Jurkat, Clone E6-1 (cell line): ENCODE measurements around the gene HECW1.

Experiments
- DNase-seq: peaks from one replicate; pipeline ENCODE4 v3.0.0-alpha.2; 2011; ENCODE audit warnings: low read depth, low spot score
- H3K4me3 ChIP-seq: 2 replicates; pipeline ENCODE4 v1.5.1; 2011; ENCODE audit warnings: mild to moderate bottlenecking, low read length, control low read depth, moderate library complexity

Gene HECW1

DNA sequence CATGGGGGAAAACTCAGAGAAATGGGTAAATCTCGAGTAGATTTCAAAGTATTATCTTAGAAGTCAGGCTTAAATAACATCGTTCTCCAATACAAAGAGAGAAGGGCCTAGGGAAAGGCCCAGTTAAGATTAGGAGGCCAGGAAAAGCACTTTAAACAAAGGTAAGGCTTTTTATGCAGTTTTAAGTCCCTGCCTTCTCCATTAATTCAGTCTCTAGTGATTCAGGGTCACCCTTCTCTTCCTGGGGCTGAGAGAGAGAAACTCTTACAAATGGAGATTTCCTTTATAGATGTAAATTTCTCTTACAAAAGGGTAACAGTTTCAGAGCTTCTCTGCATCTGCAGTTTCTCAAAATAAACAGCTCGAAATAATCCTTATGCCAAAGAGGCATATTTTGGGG is 179.3 kb downstream of the HECW1 start:
- no peak overlapping the region for H3K4me3 ChIP-seq
- DNase-seq: no peak

DNA sequence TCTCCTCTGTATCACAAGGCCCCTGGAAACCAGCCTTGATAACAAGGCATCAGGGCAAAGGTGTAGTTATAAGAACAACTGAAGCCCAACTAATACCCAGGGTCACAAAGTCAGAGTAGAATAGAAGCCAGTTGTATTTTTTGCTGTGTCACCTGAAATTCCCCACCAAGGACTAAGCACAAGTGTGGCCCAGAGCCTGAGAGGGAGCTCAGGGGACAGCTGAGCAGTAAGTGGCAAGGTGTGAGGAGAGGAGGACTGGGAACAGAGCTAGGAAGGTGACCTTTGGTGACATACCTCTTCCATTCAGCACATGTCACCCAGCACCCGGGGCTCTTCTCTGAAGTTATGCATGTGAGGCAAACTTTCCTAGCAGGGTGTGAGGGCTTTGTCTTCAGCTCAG is 179.9 kb downstream of the HECW1 start:
- DNase-seq: no peak
- H3K4me3 ChIP-seq: no peak overlapping the region

DNA sequence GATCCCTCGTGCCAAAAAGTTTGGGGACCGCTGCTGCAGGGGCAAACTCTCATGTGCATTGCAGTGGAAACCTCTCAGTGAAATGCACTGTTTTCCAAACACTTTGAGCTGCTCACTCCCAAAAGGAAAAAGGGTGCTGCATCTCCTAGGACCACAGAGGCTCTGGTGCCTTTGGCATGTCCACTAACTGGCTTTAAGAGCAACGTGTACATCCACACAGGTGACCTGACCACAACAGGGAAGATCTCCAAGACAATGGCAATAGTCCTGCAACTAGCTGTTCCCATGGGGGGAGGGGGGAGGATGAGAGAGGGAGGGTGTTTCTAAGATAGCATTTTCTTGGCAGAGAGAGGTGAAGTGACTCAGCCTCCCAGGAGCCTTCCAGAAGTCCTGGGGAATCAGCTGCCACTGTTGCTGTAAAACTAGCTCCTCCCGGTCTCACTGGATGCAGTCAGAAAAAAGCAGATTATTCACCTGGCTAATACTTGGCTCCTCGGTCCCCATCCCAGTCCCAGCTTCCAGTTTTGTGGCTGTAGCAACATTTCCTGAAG is 181.7 kb downstream of the HECW1 start:
- no peak for DNase-seq
- no peak overlapping the region for H3K4me3 ChIP-seq

DNA sequence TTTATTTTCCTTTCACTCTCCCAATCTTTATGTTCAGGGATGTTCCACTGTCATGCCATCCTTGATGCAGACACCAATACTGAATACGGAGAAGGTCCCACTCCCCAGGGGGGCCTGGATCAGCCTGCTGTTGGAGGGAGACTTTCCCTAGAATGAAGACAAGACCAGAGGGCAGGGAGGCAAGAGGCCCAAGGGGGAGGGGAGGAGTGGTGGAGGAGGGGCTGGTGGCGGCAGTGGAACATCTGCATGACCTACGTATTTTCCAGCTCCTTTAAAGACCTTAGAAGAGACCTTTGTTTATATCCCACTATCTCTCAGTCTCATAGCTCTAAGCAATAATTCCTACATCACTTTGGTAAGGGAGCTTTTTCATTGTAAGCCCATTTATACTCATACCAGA is 183.0 kb downstream of the HECW1 start:
- no peak overlapping the region for H3K4me3 ChIP-seq
- DNase-seq: no peak

DNA sequence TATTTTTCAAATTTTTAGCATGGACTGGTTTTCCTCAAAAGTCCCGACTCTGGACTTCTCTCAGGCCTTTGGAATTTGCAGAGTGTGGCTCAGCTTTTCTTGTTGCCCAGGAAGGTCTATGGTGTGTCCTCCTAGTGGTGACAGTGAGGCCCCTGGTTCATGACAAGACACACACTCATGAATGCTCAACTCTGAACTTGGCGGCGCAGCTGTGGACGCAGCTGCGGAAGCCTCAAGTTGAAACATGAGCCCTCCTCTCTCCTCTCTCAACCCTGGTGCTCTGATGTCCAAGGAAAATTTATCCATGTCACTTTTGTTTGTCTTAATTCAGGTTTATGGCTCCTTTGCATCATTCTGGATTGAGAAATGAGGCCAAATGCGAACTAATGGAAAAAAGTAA is 183.9 kb downstream of the HECW1 start:
- no peak overlapping the region for H3K4me3 ChIP-seq
- DNase-seq: no peak

DNA sequence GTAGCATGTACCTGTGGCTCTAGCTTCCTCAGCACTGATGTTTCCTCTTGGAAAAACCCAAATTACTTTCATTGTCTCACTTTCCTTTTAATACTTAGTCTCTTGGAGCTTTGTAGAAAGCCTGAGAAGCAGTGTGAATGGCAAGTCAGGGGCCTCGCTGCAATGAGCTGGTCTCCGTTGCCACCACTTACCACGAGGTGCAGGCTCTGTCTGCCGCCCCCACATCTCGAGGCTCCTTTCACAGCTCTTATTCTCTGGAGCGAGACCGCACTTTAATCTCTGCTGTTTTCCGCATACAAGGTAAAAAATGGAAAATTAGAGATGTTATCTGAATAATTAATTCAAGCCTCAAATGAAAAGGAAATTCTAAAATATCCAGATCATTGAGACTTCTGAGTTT is 186.2 kb downstream of the HECW1 start:
- H3K4me3 ChIP-seq: no peak overlapping the region
- no peak for DNase-seq

DNA sequence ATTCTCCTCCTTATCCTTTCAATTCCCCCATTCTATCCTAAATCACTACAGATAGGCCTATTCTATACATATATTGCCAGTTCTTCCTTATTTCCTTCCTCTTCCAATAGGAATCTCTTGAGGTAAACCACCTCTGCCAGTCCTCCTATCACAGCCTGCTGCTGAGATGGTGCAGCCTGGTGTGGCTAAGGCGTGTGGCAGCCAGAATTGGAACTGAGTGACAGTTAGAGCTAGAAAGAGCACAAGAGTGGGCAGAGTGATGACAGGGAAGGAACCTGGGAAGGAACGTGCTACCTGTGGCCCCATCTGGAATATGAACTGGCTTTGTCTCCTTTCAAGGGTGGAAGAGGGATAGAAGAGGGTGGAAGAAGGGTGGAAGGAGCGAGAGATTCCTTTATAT is 187.7 kb downstream of the HECW1 start:
- H3K4me3 ChIP-seq: no peak overlapping the region
- no peak for DNase-seq

DNA sequence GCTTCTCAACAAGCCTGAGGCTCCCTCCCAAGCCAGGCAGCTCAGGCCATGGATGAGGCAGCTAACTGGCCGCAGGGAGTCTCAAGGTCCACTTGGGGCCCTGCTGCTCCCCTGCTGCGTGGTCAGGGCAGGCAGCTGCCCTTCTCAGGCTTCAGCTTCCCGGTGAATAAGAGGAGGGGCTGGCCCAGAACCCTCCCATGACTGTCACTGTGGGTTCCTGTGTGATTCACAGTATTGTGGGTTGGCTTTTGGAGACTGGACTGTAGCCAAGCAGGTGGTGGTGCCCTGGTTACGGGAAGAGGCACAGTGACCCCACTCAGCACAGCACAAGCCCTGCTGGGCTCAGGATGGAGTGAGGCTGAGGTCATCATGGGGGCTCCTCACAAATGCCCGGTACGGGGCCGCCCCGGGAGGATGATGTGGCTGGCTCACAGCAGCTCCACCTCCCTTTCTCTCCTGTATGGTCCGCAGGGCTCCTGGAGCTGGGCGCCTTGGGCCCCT is 189.8 kb downstream of the HECW1 start:
- DNase-seq: no peak

DNA sequence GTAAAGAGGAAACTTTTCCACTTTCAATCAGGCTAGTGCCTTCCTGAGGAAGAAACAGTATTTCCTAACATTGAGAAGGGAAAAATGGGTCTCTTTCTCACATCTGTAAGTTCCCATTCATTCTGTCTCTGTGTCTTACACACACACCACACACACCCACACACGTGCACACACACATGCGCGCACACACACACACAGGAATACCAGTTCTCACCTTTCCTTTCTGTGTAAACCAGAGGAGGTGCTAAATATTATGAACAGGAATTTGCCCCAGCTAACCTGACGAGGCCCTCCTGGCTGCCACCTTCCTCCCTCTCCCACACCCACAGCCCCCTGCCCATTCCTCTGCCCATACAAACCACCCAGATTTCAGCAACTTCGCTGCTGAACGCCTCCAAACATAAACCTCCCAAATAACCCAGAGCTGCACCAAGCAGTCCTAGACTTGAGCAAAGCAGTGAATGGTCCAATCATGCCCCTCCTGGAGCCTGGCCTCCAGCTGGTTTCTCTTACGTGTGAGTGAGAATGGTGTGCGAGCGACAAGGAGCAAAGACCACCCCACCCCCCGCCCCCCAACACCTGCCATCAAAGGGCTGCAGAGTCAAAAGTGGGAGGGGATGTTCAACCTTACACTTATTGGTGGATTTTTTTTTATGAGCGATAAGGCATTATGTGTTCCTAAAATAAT is 190.5 kb downstream of the HECW1 start:
- no peak overlapping the region for H3K4me3 ChIP-seq
- no peak for DNase-seq

More for the DNA sequence above, 189.8 kb downstream of the HECW1 start:
- no peak overlapping the region for H3K4me3 ChIP-seq

DNA sequence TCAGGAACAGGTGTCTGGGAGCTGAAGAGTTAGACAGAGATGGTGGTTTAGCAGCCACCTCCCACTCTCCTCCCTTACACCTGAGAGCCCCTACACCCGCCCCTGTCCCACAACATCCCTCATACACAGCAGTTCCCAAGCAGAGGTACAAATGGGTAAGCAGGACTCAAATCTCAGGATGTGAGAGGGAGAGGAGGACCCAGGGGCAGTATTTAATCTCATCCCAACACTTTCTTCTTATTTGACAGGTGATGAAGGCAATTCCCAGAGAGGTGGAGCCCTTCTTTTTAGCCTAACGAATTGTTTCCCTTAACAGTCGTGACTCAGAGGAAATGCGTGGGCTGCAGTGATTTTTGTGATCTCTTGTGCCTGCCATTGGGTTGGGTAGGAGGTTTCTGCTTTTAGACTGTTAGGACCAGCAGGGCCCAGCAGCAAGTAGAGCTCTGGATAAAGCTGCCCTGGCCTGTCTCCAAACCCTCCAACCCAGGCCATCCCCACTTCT is 191.3 kb downstream of the HECW1 start:
- no peak overlapping the region for H3K4me3 ChIP-seq
- DNase-seq: no peak

DNA sequence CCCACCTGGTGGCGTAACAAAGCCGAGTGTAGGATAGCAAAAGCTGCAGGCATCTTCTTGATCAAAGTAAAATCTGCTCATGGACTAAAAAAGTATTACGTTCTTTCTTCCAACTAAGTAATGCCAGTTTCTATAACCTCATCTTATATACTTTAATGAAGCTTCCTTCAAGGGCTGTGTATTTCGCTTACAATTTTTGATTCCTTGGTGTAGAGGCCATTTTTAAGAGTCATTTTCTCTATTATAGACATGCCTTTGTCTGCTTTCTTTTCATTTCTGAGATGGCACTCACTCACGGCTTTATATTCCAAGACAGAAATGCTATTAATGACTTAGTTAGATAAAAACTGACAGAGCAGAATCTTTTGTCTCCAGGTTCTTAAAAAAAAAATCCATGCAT is 194.0 kb downstream of the HECW1 start:
- no peak for DNase-seq
- H3K4me3 ChIP-seq: no peak overlapping the region

DNA sequence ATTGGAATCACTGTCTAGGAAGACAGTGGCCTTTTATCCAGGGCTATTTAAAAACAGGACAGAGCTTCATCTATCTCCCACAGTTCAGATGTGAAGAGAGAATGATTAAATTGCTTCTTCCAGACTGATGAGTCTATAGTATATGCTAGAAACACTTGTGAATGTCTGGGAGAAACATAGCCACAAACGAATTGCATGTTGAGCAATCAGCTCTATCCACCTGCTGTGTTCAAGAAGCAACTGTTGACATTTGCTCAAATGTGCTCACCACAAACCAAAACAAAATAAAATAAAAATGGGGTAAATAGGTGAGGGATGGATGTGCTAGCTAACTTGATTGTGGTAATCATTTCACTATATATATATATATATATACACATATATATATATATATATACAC is 195.1 kb downstream of the HECW1 start:
- peak; percentile 8 for DNase-seq
- no peak overlapping the region for H3K4me3 ChIP-seq

DNA sequence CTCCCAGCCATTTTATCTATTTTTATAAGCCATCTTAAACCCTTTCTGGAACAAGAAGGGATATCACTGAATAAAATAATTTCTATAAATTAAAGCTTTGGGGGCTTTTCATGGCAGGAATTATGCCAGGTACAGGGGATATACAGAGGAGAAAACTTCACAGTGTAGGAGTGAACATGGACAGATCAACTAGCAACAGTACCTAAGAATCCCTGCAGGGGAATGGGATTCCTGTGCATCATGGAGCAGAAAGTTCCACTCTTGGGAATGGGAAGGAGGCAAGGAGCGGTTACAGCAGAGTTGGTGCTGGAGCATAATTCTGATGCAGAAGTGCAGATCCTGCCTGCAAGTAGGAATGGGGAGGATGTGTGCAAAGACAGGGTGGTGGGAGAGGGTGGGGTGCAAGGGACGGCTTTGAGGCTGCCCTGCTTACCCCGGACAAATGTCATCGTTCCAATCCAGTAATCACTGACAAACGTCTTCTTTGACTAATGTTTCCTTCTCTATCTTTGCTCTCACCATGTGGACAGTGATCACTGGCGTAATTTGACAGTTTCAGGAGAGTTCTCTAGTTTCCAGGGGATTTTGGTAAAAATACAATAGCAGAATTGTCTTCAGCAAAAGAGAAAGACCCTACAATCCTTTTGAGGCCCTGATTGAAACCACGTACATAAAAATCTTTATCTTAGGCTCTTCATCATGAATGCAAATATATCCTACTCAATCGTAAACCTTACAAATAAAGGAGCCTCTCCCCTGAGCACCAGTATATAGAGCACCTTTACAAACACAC is 196.7 kb downstream of the HECW1 start:
- DNase-seq: no peak
- H3K4me3 ChIP-seq: no peak overlapping the region

DNA sequence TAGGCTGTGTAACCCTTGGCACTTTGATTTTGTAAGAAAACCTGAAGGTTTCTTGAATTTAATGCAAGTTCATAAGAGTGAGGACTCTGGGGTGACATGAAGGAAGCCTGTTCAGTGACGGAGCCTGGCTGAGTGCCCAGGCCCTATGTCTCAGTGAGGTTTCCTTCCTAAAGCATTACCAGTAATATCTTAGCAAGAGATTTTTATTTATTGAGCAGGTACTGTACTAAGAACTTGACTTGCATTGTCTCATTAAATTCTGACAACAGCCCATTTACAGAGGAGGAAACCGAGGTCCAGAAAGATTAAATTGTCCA is 197.2 kb downstream of the HECW1 start:
- H3K4me3 ChIP-seq: no peak overlapping the region
- DNase-seq: no peak

DNA sequence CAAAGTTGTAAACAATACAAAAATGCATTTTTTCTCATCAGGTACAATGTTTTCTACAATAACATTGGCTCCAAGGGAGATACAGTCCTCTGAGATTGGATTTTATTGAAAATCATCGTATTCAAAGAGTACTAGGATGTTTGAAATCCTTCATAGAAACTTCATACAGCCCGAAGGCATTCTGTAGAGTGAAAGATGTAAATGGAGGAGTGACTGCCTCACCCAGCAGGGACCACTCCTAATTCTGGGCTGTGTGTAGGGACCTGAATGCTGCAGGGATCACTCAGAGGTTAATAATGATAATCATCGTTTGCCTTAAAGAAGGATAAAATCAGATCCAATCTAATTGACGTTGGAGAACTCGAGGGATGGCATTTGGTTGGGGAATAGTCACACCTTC is 198.6 kb downstream of the HECW1 start:
- DNase-seq: no peak
- H3K4me3 ChIP-seq: no peak overlapping the region

DNA sequence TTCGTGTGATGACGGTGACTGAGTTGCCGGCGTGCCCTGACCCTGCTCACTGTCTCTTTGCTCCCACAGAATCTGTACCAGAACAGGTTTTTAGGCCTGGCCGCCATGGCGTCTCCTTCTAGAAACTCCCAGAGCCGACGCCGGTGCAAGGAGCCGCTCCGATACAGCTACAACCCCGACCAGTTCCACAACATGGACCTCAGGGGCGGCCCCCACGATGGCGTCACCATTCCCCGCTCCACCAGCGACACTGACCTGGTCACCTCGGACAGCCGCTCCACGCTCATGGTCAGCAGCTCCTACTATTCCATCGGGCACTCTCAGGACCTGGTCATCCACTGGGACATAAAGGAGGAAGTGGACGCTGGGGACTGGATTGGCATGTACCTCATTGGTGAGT is 199.2 kb downstream of the HECW1 start:
- H3K4me3 ChIP-seq: no peak overlapping the region

DNA sequence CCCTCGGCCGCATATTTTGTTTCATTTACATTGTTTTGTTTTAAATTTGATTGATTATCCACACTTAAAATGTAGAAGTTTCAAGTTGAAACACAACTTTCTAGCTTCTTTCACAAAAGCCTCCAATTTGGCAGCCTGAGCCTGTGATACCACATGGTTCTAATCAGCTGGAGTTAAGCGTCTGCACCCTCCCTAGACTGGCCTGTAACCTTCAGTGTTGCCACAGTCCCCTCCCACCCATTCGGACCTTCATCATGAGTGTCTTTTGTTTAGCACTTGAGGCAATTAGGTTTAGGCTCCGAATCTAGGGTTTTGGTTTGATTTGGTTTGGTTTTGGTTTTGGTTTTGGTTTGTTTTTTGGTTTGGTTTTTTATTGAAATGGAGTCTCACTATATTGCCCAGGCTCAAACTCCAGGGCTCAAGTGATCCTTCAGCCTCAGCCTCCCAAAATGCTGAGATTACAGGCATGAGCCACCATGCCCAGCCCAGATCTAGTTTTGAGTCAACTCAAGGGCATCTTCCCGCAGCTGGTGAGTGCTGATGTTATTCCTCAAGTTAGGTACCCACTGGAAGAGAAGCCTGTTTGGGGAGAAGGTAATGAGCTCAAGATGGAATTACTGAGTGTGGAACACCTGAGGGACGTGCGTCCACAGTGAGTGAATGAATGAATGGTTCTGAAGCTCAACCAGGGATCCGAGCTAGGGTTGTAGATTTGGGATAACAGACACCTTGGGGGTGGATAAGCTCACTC is 201.4 kb downstream of the HECW1 start:
- H3K4me3 ChIP-seq: no peak overlapping the region
- no peak for DNase-seq

More for the DNA sequence above, 199.2 kb downstream of the HECW1 start:
- DNase-seq: no peak

DNA sequence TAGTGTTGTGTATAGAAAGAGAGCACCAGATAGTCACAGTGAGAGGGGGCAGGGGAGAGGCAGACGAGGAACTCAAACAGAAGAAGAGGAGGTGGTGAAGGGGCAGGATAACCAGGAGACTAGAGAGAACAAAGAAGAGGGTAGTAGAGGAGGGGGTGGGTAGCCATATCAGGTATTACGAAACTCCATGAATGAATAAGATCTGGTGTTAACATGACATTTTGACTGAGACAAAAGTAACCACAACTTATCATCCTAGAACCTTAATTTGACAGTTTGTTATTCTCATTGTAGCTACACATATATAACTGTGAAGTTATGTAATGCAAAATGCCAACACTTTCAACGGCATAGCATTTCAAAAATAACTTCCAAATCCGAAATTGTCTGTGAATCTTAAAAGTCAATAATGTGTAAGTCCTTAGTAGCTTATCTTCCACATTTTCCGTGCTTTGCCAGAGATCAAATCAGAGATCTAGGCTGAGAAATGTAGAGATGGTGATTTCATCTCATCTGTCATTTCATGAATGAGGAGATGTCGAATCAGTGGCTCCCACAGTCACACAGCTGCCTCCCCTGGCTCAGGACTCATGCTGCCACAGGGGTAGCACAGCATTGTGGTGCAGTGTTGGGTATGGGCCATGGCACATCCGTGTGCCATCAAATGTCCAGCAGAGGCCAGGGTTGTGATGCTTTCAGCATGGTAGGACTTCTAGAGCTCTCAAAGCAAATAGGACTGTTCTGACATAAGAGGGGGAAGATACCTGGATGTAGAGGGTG is 202.1 kb downstream of the HECW1 start:
- no peak for DNase-seq
- H3K4me3 ChIP-seq: no peak overlapping the region

DNA sequence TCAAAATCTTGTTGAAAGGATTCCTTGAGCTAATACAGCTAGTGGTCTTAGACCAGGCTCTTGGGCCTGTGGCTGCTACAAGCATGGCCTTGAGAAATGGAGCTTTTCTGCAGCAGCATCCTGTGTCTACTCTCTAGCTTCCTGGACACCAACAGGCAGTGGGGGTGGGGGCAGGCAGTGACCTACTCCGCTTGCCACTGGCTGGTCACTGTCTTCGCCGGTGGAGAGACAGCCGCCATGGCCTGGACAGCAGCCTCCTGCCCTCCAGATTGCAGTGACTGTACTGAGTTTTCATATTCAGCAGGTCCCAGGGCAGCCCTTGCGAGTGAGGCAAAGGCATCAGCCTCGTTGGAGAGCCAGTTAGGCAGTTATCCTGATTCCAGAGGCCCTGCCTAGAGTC is 204.6 kb downstream of the HECW1 start:
- DNase-seq: no peak
- H3K4me3 ChIP-seq: no peak overlapping the region
